Heart left ventricle (tissue), 16 donors: Measurements from ENCODE around the gene ASCC1. TPM values are rescaled to one million over a fixed set of nuclear protein-coding genes. Genes with fewer than 3 reads are reported as not detected.

Source experiments
- ATAC-seq, 4 donors: fragments of 200-7000 bp; cut with Tn5 transposase; one replicate each; pipeline ENCODE4 v1.9.1; 2020 to 2022; ENCODE audit warnings: moderate library complexity in 4 of 4, mild to moderate bottlenecking in 3 of 4, moderate number of reproducible peaks in 1 of 4
- DNase-seq, 5 donors: peaks; one replicate each; pipeline ENCODE4 v3.0.0-alpha.2; 2020
- H3K27ac ChIP-seq, 12 donors: fragments of 200-600 bp; sonication (generic) in 4 of 12; one replicate each; pipeline versions ENCODE4 v1.5.0 to v1.8.0; 2016 to 2022; ENCODE audit warnings: mild to moderate bottlenecking in 2 of 12
- H3K27me3 ChIP-seq, 9 donors: fragments of 200-600 bp; sonication (generic) in 2 of 9; one replicate each; pipeline versions ENCODE4 v1.5.1 to v1.8.0; 2016 to 2022; ENCODE audit warnings: mild to moderate bottlenecking in 3 of 9
- H3K36me3 ChIP-seq, 9 donors: fragments of 200-600 bp; sonication (generic) in 2 of 9; one replicate each; pipeline versions ENCODE4 v1.5.0 to v1.8.0; 2018 to 2022; ENCODE audit warnings: mild to moderate bottlenecking in 2 of 9
- H3K4me1 ChIP-seq, 12 donors: fragments of 200-600 bp; sonication (generic) in 4 of 12; one replicate each; pipeline versions ENCODE4 v1.5.0 to v1.8.0; 2016 to 2022; ENCODE audit warnings: mild to moderate bottlenecking in 3 of 12
- H3K4me3 ChIP-seq, 12 donors: fragments of 200-600 bp; sonication (generic) in 4 of 12; one replicate each; pipeline versions ENCODE4 v1.5.0 to v1.8.0; 2017 to 2022; ENCODE audit warnings: mild to moderate bottlenecking in 9 of 12, moderate library complexity in 4 of 12
- H3K9me3 ChIP-seq, 12 donors: fragments of 200-600 bp; sonication (generic) in 4 of 12; one replicate each; pipeline versions ENCODE4 v1.5.0 to v1.8.0; 2016 to 2022; ENCODE audit warnings: mild to moderate bottlenecking in 1 of 12
- POLR2A ChIP-seq, 2 donors: fragments of 450-650 bp; IDR thresholded peaks; one replicate each; pipeline ENCODE4 v1.6.1; 2017; ENCODE audit warnings: antibody characterized with exemption in 2 of 2, mild to moderate bottlenecking in 2 of 2, moderate library complexity in 2 of 2
- WGBS, 4 donors: extraction: QIAGEN DNeasy Blood & Tissue Kit in 2 of 4; methylation state at CpG; one replicate each; pipeline versions ENCODE4 v1.1.5 to v1.1.7; 2013 to 2018; 5-methylcytosine and 5-hydroxymethylcytosine counted together
- intact Hi-C, 10 donors: fragments of 100-400 bp; cut with DNase I; formaldehyde crosslinking; loops; one replicate each; pipeline versions ENCODE4 v1.11.1 to v1.14.2; 2022
- polyA plus RNA-seq, 2 donors: library from polyadenylated mRNA; stranded (reverse); fragments of 200-250 nt; gene quantifications; one replicate each; pipeline ENCODE4 v1.2.3, GENCODE V29; 2013
- total RNA-seq, 9 donors: library from RNA; depleted of rRNA in 2 of 9; stranded (reverse); fragments of >200 nt in 2 of 9; fragmentation: NEBNext Ultra II Directional in 3 of 9; extraction: Animal tissue kit (Norgen Biotek cat#: 25700) in 3 of 9; gene quantifications; one replicate each; pipeline versions ENCODE4 v1.1.0 to v1.2.4, GENCODE V29; 2016 to 2023
- TF ChIP-seq, protein P1 (sequence below), 12 donors: fragments of 200-600 bp; sonication (generic) in 4 of 12; IDR thresholded peaks; one replicate each; pipeline versions ENCODE4 v1.5.0 to v1.8.0; 2018 to 2022; ENCODE audit warnings: antibody characterized with exemption in 12 of 12, mild to moderate bottlenecking in 5 of 12
- donor health status: ischemic (EF 13 %, LVEDD 7.1; RV severe dilation, severe dysfunction).
- donor health status: healthy with polysubstance abuse.
- donor health status: DM: no; HTN: yes; CAD: no.
- donor health status: DM: no; HTN: no; CAD: no.
- donor health status: ischemic (EF 25% LVEDD 6.9; RV normal size, moderate dysfunction).
- donor health status: ischemic (EF 25% LVEDD 5.7; RV mildly dilated, moderate dysfunction).
- donor health status: healthy.
- donor health status: DM: yes; HTN: yes; CAD: no.
- donor health status: ischemic (EF 35%, LVEDD 5.7; RV mildly dilated, moderate dysfunction).
- donor health status: nonischemic (EF 11% LVEDD 7.7; RV severe dilation, severe dysfunction).
- donor health status: DM: yes; HTN: yes; CAD: no.
- donor health status: PGD.
- donor health status: ischemic (EF 29% LVEDD 5.4; RV normal size, mild dysfunction).
- donor health status: nonischemic (EF 23%, LVEDD 6.1; RV moderate dilation, normal function).

The ASCC1 gene
- total and polyA plus RNA-seq, 11 donors, result 12.0 to 49.6 (median 35.3) TPM

DNA sequence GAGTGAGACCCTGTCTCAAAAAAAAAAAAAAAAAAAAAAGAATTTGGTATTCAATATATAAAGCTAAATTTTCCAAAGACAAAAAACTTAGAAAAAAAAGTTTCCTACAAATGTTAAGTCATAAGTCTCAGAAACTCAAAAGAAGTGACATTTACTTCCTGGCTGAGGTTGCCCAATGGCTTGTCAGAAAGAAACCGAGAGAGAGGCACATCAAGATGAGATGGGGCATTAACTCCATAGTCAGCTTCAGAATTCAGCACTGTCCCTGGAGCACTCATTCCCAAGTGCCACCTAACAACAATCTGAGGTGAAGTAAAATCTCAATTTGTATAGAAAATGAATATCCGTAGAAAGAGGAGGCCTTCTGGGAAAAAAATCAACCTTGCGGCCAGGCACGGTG, 120.9 kb downstream of the ASCC1 start:
- ATAC-seq, result no peak
- 92 to 99% (median 97%) methylated on average over 4 of the region's 4 CpGs for WGBS, 4 donors
- DNase-seq, result no peak
- peaks cover 0 to 5% (median 0%) of the 10 kb centered on the region in 9 donors for H3K27me3 ChIP-seq
- peaks cover 0 to 23% (median 10%) of the 10 kb centered on the region in 12 donors for H3K4me1 ChIP-seq
- no peak overlapping the region for H3K4me3 ChIP-seq
- H3K9me3 ChIP-seq, result no peaks in the 10 kb centered on the region
- H3K36me3 ChIP-seq, result peaks cover 0 to 37% (median 15%) of the 10 kb centered on the region in 9 donors
- H3K27ac ChIP-seq, result no peak overlapping the region
- intact Hi-C loops, result no loop called here
- no peak for TF ChIP-seq POLR2A (IDR thresholded peaks at IDR 0.05)
- TF ChIP-seq, protein P1, sequence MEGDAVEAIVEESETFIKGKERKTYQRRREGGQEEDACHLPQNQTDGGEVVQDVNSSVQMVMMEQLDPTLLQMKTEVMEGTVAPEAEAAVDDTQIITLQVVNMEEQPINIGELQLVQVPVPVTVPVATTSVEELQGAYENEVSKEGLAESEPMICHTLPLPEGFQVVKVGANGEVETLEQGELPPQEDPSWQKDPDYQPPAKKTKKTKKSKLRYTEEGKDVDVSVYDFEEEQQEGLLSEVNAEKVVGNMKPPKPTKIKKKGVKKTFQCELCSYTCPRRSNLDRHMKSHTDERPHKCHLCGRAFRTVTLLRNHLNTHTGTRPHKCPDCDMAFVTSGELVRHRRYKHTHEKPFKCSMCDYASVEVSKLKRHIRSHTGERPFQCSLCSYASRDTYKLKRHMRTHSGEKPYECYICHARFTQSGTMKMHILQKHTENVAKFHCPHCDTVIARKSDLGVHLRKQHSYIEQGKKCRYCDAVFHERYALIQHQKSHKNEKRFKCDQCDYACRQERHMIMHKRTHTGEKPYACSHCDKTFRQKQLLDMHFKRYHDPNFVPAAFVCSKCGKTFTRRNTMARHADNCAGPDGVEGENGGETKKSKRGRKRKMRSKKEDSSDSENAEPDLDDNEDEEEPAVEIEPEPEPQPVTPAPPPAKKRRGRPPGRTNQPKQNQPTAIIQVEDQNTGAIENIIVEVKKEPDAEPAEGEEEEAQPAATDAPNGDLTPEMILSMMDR (IDR thresholded peaks at IDR 0.05), result no peak

GRCh38 chr10:72094574-72094973, 121.5 kb downstream of the ASCC1 start:
- TF ChIP-seq, protein P1 (IDR thresholded peaks at IDR 0.05), result no peak
- no peak for TF ChIP-seq POLR2A (IDR thresholded peaks at IDR 0.05)
- WGBS, 4 donors, result 96 to 100% (median 98%) methylated on average over 2 of the region's 2 CpGs
- ATAC-seq, result no peak
- Histone ChIP-seq H3K4me3 (no peak overlapping the region), H3K4me1 (peaks cover 0 to 29% (median 10%) of the 10 kb centered on the region in 12 donors), H3K9me3 (no peaks in the 10 kb centered on the region), H3K27ac (no peak overlapping the region), H3K27me3 (peaks cover 0 to 11% (median 0%) of the 10 kb centered on the region in 9 donors), H3K36me3 (peaks cover 0 to 34% (median 15%) of the 10 kb centered on the region in 9 donors)
- no peak for DNase-seq
- intact Hi-C loops, result no loop called here

- 72 to 86% (median 79%) methylated on average over 4 of the region's 4 CpGs for WGBS, 4 donors
- Histone ChIP-seq H3K9me3 (no peaks in the 10 kb centered on the region), H3K27ac (no peak overlapping the region), H3K36me3 (peaks cover 0 to 34% (median 15%) of the 10 kb centered on the region in 9 donors), H3K4me1 (peaks cover 0 to 28% (median 16%) of the 10 kb centered on the region in 12 donors), H3K27me3 (peaks cover 0 to 22% (median 6%) of the 10 kb centered on the region in 9 donors), H3K4me3 (no peak overlapping the region)
- no peak for ATAC-seq
- DNase-seq, result no peak
- TF ChIP-seq, protein P1 (IDR thresholded peaks at IDR 0.05), result no peak
- TF ChIP-seq POLR2A (IDR thresholded peaks at IDR 0.05), result no peak
- intact Hi-C loops, result no loop called here
Observed at GRCh38 chr10:72093450-72093849, 122.6 kb downstream of the ASCC1 start.

- no peak for ATAC-seq
- intact Hi-C loops, result no loop called here
- WGBS, 4 donors, result 91 to 100% (median 96%) methylated on average over 2 of the region's 2 CpGs
Observed at GRCh38 chr10:72092987-72093386, 123.1 kb downstream of the ASCC1 start.

More at GRCh38 chr10:72092987-72093386, 123.1 kb downstream of the ASCC1 start:
- H3K4me3 ChIP-seq, result no peak overlapping the region
- no peaks in the 10 kb centered on the region for H3K9me3 ChIP-seq
- H3K27ac ChIP-seq, result no peak overlapping the region
- no peak for DNase-seq
- no peak for TF ChIP-seq POLR2A (IDR thresholded peaks at IDR 0.05)
- TF ChIP-seq, protein P1 (IDR thresholded peaks at IDR 0.05), result no peak
- peaks cover 0 to 29% (median 17%) of the 10 kb centered on the region in 12 donors for H3K4me1 ChIP-seq
- peaks cover 0 to 27% (median 7%) of the 10 kb centered on the region in 9 donors for H3K27me3 ChIP-seq
- peaks cover 0 to 34% (median 15%) of the 10 kb centered on the region in 9 donors for H3K36me3 ChIP-seq
